Kidney capillary endothelial cell (primary cell): ENCODE measurements around the gene ZSCAN5B.
"Not testable (repeated sequence)": the region's sequence is repeated elsewhere in the genome, so short reads cannot be mapped to it uniquely, and the experiment has no call there.

ENCODE experiments used
- DNase-seq: peaks from one replicate; pipeline ENCODE4 v3.0.0-alpha.2; 2018; ENCODE audit warnings: low spot score

Gene ZSCAN5B

DNA sequence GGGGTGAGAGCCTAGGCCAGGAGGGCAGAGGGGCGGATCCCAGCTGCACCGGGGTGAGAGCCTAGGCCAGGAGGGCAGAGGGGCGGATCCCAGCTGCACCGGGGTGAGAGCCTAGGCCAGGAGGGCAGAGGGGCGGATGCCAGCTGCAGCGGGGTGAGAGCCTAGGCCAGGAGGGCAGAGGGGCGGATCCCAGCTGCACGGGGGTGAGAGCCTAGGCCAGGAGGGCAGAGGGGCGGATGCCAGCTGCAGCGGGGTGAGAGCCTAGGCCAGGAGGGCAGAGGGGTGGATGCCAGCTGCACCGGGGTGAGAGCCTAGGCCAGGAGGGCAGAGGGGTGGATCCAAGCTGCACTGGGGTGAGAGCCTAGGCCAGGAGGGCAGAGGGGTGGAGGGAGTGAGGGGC, 21.3 kb downstream of the ZSCAN5B start:
- DNase-seq: not testable (repeated sequence)

DNA sequence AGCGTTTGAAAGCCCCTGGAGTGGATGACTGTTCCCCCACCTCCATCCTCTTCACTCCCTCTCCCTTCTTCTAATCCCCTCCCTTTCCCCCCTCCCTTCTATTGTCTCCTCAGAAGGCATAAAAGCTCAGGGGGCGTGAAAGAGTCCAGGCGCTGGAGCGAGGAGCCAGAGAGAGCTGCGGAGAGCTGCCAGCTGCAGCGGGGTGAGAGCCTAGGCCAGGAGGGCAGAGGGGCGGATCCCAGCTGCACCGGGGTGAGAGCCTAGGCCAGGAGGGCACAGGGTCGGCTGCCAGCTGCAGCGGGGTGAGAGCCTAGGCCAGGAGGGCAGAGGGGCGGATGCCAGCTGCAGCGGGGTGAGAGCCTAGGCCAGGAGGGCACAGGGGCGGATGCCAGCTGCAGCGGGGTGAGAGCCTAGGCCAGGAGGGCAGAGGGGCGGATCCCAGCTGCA, 21.7 kb downstream of the ZSCAN5B start, which contains the start of gene GALP:
Gene GALP (plus strand): TSS at position 148 of the 447 bp plus-strand sequence. CDS start 1,101 bp downstream, outside the sequence.
- DNase-seq: not testable (repeated sequence)

DNA sequence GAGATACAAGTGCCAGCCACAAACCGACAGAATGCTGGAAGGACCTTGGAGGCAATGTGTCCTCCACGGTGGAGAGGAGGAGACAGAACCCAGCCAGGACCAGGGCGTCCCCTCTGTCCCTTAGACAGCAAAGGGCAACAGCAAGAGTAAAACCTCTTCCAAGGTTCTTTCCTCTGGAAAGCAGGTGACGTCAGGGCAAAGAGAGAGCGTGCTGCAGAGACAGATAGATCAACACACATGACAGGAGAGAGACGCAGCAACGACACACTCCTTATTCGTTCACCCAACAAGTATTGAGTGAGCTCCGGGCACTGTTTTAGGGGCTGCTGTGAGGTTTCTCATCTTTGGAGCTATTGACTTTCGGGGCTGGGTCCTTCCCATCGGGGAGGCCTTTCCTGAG, 23.0 kb downstream of the ZSCAN5B start:
- no peak for DNase-seq

DNA sequence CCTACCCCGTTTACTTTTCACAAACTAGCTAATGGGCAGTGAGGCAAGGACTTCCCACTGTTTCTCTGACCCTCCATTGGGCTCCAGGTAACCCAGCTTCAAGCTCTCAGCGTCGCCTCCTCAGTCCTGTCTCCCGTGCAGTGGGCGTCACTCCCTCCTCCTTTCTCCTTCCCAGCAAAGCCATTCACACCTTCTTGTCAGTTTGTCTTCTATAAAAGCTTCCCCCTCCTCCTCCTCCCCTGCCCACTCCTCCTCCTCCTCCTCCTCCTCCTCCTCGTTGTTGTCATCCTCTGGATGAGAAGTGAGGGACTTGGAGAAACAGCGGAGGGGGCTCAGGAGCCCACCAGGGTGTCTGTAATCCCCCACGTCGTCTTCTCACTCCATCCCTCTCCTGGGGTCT, 23.5 kb downstream of the ZSCAN5B start:
- no peak for DNase-seq

DNA sequence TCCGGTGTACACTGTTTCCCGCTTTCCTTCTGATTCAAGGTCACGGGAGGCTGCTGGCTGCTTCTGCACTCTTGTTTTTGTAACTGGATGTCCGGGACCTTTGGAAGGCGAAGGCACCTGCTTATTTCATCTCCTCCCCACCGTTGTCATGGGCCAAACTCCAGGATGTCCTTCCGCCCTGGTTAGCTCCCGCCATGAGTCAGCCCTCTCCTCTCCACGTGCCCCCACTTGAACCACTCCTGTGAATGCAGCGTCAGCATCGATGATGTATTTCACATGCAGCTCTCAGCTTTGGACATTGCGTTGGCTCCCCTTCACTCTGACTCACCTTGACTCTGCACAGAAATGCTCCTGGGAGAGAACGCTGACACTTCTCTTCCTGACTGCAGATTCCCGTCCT, 27.3 kb downstream of the ZSCAN5B start:
- DNase-seq: peak; percentile 50

DNA sequence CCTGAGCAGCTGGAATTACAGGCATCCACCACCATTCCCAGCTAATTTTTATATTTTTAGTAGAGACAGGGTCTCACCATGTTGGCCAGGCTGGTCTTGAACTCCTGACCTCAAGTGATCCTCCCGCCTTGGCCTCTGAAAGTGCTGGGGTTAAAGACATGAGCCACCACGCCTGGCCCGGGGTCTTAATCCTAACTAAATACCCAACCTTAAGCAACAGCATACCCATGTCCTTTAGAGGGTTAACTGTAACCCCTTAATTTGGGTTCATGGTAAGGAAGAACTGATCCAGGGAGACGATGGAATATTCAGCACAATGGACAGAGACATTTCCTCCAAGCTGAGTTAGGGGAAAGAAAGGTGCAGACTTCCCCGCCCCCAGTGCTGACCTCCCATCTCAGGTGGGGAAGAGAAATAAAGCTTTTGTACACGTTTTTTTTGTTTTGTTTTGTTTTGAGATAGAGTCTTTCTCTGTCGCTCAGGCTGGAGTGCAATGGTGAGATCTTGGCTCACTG, 30.5 kb downstream of the ZSCAN5B start:
- DNase-seq: no peak

DNA sequence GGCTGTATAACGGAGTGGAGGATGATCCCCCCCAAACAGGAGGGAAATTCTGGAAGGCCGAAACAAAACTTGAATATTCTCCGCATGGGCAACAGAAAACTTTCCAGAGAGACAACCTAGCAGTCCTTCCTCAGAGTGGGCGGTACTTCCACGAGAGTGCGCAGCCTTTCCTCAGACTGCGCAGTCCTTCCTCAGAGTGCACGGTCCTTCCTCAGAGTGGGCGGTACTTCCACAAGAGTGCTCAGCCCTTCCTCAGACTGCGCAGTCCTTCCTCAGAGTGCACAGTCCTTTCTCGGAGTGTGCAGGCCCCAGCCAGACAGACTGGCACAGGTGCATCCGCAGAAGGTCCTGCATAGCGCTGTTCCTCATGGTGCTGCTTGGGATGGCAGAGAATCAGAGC, 34.5 kb downstream of the ZSCAN5B start:
- no peak for DNase-seq

DNA sequence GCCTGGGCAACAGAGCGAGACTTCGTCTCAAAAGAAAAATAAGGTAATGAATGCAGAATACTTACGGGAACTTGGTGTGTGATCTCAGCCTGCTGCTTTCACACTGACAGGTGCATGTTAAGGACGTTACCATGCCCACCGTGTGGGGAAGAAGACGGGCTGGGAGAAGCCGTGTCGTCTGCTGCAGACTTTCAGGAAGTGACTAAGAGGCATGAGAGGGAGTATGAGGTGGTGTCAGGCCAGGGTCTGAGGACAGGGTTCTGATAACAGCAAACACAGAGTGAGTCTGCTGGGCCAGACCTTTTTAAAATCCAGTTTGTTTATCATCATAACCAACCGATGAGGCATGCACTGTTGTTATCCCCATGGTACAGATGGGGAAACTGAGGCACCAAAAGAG, 35.3 kb downstream of the ZSCAN5B start:
- DNase-seq: peak; percentile 36

DNA sequence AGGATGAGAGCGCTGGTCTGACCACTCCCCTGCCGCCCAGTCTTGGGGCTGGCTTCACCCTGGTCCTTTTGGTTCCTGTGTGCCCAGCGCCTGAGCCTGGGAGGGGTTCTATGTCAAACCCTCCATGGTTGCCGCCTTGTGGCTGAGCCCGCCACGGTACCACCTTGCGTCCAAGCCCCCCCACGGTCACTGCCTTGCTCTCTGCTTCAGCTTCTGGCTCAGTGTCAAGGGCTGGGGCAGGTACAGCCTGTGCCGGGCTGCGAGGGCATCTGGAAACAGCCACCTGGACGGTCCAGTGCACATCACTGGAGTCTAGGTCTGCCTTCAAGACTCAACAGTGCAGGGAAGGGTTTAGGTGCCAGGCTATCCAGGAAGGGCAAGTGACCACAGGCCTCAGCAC, 36.0 kb downstream of the ZSCAN5B start:
- DNase-seq: no peak

DNA sequence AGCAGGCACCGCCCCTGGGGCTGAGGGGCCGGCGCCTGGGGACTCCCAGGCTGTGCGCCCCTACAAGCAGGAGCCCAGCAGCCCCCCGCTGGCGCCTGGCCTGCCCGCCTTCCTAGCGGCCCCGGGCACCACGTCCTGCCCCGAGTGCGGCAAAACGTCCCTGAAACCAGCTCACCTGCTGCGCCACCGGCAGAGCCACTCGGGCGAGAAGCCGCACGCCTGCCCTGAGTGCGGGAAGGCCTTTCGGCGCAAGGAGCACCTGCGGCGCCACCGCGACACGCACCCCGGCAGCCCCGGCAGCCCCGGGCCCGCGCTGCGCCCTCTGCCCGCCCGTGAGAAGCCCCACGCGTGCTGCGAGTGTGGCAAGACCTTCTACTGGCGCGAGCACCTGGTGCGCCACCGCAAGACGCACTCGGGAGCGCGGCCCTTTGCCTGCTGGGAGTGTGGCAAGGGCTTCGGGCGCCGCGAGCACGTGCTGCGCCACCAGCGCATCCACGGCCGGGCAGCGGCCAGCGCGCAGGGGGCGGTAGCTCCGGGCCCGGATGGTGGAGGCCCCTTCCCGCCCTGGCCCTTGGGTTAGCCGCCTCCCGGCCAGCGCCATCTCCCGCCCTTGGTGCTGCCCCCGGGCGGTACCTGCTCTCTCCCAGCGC, 37.8 kb downstream of the ZSCAN5B start:
- DNase-seq: no peak

DNA sequence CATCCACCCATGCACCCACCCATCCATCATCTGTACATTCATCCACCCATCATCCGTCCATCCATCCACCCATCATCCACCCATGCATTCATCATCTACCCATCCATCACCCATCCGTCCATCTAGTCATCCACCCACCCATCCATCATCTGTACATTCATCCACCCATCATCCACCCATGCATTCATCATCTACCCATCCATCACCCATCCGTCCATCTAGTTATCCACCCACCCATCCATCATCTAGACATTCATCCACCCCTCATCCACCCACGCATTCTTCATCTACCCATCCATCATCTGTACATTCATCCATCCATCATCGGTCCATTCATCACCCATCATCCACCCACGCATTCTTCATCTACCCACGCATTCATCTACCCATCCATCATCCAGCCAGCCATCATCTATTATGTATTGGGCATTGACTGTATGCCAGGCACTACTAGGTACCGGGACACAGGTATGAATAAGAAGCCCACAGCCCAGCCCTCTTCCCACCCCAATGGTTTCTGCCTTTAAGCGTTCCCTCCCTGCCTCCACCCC, 38.5 kb downstream of the ZSCAN5B start:
- DNase-seq: no peak

DNA sequence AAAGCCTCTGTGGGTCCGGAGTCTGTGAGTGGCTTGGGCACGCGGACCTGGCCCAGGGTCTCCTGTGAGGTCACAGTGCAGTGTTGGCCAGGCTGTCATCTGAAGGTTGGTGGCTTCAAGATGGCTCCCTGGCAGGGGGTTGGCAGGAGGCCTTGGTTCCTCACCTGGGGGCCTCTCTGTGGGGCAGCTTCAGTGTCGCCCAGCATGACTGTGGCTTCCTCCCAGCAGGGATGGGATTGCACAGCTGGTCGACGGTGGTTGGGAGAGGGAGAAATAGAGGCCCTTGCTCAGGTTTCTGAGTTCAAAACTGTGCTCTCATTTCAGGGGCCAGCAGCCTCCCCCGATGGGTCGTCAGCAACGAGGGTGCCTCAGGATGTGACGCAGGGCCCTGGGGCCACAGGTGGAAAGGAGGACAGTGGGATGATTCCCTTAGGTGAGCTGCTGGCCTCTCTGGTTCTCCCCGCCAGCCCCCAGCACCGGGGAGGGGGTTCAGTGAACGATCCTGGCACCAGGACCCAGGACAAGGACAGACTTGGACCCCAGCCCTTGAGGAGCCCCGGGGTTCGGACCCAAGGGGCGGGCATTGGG, 39.3 kb downstream of the ZSCAN5B start:
- DNase-seq: no peak

DNA sequence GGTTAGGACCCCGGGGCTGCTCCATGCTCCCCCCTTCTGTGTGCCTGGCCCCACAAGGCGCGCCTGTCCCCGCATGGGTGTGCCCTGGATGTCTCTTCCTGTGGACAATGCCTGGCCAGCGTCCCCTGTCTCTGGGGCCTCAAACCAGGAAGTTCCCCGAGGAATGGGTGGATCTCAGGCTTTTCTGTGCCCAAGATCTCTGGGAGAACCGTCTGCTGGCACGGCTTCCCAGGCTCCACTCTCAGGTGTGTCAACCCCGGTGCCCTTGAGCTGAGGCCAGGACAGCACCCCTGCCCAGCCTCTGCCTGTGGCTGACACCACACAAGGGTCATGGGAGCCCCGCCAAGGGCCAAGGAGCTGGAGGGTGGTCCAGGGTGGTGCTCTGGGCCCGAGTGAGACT, 40.8 kb downstream of the ZSCAN5B start:
- DNase-seq: no peak

DNA sequence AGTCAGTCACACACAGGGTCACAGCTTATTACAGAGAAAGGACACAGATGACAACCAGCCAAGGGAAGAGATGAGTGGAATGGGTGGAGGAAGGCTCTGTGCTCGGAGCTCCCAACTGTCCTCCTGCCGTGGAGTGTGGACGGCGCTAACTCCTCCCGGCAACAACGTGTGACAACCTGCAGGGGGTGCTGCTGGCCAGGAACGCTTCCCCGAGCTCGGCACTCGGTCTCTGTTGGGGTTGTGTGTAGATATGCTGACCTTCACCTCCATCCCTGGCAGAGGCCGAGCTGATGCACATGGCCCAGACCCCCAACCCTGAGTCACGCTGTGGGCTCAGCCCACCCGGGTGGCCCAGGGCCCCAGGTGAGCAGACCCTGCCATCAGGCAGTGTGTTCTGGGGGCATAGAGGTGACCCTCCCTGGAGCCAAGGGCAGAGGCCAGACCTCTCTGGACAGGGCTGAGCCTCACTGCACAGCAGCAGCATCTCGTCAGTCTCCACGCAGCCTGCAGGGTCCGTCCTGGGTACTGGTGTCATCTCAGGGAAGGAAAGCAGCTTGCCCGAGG, 42.4 kb downstream of the ZSCAN5B start:
- no peak for DNase-seq

DNA sequence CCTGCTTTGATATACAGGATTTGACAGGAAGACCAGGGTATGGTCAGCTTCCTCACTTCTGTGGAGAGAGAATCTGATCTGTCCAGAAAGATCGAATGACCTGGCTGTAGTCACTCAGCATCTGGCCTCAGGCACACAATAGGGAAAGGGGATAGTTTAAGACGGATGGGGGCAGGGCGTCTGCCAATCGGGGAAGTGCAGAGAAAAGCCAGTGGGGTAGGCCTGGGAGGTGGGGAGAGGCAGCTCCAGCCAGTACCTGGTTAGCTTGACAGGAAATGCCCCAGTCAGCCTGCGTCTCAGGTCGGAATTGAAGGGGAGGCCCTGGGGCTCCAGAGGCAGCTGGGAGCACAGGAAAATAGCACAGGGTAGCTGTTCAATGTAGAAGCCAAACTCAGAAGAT, 44.1 kb downstream of the ZSCAN5B start:
- DNase-seq: peak; percentile 44

DNA sequence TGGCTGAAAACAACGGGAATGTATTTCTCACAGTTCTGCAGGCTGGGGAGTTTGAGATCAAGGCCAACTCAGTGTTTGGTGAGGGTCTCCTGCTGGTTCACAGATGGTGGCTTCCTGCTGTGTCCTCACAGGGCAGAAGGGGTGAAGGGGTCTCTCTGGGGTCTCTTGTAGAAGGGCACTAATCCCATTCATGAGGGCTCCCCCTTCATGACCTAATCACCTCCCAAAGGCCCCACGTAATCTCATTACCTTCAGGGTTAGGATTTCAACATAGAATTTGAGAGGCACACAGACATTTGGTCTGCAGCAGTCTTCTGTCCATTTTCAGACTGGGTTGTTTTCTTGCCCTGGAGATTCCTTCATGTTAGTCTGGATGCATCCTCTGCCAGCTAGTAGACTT, 44.9 kb downstream of the ZSCAN5B start:
- no peak for DNase-seq

DNA sequence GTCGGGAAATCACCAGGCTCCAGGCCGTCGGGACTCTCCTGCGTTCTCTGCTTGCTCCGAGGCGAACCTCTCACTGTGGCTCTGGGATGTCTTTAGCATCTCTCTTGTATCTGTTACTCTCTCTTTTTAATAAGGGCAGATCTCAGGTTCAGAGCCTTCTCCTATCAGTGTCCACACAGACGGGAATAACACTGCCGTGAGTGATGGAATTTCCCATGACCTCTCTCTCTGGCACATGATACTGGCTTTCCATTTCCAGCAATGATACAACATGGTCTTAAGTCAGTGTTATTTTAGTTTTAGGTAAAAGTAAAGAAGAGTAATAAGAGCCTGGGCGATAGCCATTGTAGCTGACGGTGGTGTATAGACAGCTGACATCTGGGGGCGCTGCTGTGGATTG, 47.2 kb downstream of the ZSCAN5B start:
- DNase-seq: no peak

DNA sequence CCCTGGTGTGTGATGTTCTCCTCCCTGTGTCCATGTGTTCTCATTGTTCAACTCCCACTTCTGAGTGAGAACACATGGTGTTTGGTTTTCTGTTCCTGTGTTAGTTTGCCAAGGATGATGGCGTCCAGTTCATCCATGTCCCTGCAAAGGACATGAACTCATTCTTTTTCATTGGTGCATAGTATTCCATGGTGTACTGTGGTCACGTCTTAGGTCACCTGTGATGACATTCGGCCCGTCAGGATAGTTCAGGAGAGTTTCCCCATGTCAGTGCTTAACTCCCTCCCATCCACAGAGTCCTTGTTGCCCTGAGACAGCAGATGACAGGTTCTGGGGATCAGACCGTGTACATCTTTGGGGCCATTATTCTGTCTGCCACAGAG, 47.9 kb downstream of the ZSCAN5B start:
- DNase-seq: no peak

DNA sequence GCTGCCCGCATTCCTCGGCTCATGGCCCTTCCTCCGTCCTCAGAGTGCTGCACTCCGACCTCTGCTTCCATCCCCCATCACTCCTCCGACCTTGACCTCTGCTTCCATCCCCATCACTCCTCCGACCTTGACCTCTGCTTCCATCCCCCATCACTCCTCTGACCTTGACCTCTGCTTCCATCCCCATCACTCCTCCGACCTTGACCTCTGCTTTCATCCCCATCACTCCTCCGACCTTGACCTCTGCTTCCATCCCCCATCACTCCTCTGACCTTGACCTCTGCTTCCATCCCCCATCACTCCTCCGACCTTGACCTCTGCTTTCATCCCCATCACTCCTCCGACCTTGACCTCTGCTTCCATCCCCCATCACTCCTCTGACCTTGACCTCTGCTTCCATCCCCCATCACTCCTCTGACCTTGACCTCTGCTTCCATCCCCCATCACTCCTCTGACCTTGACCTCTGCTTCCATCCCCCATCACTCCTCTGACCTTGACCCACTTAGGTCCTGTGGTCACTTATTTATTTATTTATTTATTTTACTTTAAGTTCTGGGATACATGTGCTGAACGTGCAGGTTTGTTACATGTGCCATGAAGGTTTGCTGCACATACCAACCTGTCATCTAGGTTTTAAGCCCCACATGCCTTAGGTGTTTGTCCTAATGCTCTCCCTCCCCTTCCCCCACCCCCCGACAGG, 48.5 kb downstream of the ZSCAN5B start:
- DNase-seq: not testable (repeated sequence)

DNA sequence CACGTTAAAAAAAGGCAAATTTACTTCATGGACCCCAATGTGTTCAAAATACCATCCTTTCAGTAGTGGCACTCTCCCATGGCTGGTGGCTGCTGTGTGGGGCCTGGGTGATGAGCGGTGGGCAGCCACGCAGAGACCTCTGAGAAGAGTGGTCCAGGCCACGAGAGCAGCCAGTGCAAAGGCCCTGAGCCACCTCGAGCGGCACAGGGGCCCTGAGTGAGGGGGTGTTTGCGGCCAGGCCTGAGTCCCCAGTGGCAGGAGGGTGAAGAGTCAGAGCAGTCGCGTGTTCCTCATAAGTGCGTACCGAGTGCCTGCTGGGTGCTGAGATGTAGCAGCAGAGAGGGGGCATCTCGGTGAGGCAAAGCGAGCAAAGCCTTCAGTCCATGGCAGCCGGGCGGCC, 49.5 kb downstream of the ZSCAN5B start:
- DNase-seq: no peak

DNA sequence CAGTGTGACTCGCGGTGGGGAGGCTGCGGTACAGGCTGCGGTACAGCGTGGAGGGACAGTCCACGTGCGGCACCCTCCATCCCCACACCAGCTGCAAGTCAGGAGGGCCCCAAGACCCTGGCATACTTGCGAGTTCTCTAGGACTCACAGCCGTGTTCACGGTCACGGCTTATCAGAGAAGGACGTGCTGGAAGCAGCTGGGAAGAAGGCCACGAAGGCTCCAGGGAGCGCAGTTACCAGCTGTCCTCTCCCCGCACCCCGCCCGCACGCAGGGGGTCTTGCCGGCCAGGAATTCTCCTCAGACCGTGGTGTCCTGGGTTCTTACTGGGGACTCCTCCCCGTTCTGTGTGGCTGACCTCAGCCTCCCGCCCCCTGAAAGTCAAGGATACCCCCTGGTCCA, 50.3 kb downstream of the ZSCAN5B start:
- no peak for DNase-seq

DNA sequence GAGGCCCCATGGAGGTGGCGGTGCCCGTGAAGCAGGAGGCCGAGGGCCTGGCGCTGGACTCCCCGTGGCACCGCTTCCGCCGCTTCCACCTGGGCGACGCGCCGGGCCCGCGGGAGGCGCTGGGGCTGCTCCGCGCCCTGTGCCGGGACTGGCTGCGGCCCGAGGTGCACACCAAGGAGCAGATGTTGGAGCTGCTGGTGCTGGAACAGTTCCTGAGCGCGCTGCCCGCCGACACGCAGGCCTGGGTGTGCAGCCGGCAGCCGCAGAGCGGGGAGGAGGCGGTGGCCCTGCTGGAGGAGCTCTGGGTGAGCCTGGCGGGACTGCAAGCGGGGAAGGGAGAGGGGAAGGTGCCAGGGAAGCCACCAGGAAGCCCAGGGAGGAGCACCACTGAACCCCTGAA, 50.7 kb downstream of the ZSCAN5B start:
- DNase-seq: no peak

DNA sequence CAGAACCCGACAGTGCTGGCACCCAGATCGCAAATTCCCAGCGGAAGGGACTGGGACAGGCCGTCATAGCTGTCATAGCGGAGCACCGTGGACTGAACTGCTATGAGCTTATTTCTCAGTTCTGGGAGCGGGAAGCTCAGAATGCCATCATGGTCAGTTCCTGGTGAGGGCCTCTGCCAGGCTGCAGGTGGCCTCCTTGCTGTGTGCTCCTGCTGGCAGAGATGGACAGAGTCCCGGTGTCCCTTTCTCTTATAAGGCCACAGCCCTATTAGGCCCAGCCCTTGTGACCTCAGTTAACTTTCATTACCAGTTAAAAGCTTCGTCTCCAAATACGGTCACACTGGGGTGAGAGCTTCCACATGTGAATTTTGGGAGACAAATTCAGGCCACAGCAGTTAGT, 51.9 kb downstream of the ZSCAN5B start:
- no peak for DNase-seq
